Stimulated activated CD8-positive, alpha-beta memory T cell treated with anti-CD3 and anti-CD28 coated beads, Interleukin-15, amount 100 ng/mL, for 48 hours (primary cell): ENCODE measurements around the gene CADM1.

Source experiments
- DNase-seq, 2 donors: peaks; one replicate each; pipeline ENCODE4 v3.0.0-alpha.2; 2020; ENCODE audit warnings: low read depth in 2 of 2

CADM1 gene

DNA sequence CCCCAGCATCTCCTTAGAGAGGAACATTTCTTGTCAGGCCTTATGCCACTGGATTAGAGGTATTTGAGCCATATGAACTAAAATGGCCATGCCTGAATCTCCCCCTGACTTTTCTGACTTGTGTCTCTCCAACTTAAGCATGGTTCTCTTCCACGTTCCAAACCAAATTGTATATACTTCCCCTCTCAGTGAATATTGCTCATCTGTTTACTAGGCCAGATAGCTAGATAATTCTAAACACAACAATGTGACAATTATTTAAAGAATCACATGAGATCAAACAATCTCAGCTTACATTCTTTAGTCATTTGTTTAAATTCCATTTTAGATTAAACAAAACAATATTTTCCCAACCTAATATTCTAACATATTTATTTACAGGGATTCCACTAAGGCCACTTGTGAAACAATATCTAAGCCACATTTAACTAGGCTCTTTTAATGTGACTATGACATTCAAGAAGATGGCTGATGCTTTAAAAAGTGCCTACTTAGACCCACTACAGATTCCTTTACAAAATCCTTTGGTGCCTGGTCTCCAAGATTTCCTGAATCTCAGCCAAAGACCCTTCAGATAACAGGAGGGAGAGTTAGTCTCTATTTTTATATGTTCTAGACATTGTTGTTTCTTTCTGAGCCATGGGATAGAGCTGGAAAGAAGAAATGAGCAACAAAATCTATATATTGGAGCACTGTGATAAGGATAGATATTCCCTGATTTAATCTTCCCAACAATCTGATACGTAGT lies 105.7 kb downstream of the CADM1 start:
- no peak for DNase-seq

DNA sequence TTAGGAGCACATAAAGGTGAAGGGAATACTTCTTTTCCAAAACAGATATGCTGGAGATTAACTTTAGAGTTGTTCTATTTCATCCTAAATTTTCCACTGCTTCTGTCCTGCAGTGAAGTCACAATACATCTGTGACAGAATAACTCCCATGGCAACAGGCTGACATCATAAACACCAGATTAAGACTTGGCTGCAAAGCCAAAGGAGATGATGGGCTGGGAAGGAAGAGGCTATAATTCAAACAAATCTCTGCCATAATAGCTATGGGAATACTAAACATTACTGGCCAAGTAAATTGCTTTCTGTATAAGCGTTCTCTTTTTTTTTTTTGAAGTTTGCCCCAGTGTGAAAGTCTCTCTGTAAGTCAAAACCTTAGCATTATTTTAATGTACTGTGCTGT lies 107.7 kb downstream of the CADM1 start:
- DNase-seq: no peak

- DNase-seq: no peak
Observed at GRCh38 chr11:115393950-115394349, 110.3 kb downstream of the CADM1 start.

DNA sequence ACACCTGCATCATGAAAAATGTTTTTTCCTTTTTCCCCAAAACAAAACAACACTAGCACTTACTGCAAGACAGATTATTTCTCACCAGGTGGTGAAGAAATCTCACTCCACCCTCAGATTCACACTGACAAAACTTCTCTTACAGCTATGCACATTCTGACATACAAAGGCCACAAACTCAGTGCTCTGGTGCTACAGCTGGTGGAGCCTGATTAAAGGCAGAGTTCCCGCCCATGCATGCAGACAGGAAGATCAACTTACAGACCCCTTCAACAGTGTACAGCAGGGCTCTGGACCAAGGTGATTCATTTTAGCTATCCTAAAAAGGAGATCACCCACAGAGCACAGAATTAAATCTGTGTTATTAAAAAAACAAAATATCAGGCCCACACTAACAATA lies 112.6 kb downstream of the CADM1 start:
- DNase-seq: no peak

- no peak for DNase-seq
Observed at GRCh38 chr11:115391160-115391559, 113.1 kb downstream of the CADM1 start.

GRCh38 chr11:115390441-115390840 lies 113.8 kb downstream of the CADM1 start:
- no peak for DNase-seq

GRCh38 chr11:115389790-115390189 lies 114.4 kb downstream of the CADM1 start:
- no peak for DNase-seq

- no peak for DNase-seq
Observed at GRCh38 chr11:115385226-115385625, 119.0 kb downstream of the CADM1 start.

- DNase-seq: no peak
Observed at GRCh38 chr11:115384236-115384635, 120.0 kb downstream of the CADM1 start.

DNA sequence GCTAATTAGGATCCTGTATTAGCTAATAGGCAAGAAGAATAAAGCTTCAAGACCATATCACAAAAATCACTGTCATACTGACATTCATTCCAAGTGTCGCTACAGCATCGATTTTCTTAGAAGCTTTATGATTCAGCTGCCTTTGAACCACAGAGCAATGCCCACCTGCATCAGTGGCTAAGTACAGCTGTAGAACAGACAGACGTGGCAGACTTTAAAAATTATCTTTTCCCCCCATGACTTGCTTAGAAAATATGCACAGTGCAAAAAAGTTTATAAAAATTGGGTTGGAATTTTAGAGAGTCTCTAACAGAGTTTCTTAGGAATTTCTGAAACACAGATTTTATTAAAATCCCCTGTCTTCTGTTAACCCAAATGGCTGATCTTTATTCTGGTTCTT lies 120.8 kb downstream of the CADM1 start:
- no peak for DNase-seq

DNA sequence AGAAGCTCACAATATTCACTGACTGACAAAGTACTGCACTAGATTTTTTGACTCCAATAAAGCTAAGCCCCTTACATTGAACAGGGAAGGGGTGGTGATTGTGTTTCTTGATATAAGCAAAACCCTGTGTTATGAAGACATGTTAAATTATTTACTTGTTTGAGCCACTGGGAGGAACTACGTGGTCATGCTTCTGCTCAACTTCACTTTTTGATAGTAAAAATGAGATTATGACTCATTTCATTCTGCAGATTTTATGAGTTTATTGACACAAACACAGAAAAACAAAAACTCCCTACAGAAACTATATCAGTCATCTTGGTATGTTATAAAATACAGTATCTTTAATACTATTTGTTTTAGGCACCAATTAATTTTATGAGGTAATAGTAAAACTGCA lies 124.7 kb downstream of the CADM1 start:
- no peak for DNase-seq

DNA sequence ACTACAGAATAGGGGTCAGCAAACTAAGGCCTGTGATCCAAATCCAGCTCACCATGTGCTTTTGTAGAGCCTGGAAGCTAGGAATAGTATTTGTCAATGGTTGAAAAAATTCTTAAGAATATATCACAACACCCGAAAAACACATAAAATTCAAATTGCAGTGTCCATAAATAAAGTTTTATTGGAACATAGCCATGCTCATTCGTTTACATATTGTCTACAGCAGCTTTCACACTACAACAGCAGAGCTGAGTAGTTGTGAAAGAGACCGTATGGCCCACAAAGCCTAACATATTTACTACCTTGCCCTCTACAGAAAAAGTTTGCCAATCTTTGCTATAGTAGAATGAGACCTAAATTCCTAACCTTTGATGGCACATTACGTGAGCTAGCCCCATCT lies 125.7 kb downstream of the CADM1 start:
- no peak for DNase-seq

DNA sequence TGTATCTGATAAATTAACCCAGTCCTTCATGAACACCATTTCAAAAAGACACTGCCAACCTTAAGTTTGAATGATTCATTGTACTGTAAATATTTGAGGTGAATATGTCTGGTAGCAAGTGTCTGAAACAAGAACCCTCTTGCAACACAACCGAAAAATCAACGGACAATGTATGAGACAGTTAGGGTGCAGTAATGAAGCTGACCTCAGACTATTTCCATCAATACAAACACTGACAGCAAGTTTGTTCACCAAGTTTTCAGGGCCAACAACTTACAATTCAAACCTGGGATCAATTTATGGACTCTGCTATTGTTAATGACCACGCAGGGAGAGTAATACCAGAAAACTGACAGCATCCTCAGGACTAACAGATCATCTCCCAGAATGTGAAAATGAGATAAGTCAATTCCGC lies 126.3 kb downstream of the CADM1 start:
- no peak for DNase-seq

GRCh38 chr11:115368616-115369015 lies 135.6 kb downstream of the CADM1 start:
- DNase-seq: no peak

DNA sequence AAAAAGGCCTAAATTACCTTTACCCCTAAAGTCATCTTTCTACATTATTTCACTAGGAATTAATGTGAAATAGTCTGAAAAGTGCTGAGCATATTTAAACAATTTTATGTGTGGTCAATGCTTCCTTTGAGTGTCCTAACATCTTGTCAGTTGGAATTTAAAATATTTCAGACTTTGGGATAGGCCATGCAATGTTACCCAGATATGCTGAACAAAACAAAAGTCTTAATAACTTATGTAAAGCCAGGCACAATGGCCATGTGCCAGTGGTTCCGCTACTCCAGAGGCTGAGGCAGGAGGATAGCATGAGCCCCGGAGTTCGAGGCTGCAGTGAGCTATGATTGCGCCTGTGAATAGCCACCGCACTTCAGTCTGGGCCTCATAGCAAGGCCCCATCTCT lies 137.4 kb downstream of the CADM1 start:
- DNase-seq: no peak

GRCh38 chr11:115365907-115366306 lies 138.3 kb downstream of the CADM1 start:
- DNase-seq: no peak

GRCh38 chr11:115364896-115365295 lies 139.3 kb downstream of the CADM1 start:
- no peak for DNase-seq

GRCh38 chr11:115363921-115364320 lies 140.3 kb downstream of the CADM1 start:
- no peak for DNase-seq

DNA sequence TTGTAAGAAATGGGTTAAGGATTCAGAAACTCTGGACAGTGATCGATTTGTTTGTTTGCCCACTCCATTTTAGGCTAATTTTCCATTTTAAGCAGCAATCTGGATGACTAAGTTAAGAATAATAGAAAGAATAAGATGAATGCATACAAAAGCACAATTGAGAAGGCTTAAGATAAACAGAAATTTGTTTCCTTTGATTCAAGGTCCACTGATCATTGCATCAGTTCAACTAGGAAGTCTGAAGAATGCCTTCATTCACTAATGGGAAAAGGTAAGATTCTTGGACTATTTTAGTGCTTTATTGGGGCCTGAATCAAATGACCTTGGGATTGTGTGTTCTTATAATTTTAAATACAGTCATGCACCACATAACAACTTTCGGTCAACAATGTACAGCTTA lies 140.8 kb downstream of the CADM1 start:
- no peak for DNase-seq

DNA sequence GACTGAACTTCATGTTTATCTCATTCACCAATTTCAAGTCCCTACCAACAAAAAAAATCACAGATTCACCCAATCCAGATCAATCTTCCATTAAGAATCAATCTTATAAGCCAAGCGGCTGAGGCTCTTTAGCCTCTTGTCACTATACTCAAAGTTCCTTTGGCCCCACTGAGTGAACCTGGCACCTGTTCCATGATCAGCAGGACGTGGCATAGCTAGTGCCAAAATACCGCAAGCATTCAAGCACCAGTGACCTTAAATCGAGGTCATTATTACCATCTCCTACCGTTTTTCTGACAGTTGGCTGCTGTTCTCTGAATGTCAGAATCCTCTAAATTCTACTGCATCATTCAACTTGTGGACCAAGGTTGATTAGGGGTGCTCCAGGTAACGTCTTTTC lies 141.2 kb downstream of the CADM1 start:
- no peak for DNase-seq

DNA sequence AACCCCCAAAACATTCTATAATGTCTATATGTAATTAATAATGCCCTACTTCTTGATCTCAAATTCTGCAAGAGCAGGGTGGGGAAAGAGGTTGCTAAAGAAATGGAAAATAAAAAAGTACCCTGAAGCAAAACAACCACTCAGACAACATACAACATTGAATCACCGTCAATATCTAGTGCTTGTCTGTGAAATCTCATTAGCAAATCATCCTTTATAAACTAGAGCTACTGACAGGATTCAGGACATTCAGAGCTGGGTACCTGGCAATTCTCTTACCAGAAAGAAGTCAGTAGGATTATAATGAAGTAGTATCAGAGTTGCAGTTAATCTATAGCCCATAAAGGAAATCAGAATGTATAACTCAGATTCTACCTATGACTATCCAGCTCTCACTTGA lies 143.2 kb downstream of the CADM1 start:
- no peak for DNase-seq

DNA sequence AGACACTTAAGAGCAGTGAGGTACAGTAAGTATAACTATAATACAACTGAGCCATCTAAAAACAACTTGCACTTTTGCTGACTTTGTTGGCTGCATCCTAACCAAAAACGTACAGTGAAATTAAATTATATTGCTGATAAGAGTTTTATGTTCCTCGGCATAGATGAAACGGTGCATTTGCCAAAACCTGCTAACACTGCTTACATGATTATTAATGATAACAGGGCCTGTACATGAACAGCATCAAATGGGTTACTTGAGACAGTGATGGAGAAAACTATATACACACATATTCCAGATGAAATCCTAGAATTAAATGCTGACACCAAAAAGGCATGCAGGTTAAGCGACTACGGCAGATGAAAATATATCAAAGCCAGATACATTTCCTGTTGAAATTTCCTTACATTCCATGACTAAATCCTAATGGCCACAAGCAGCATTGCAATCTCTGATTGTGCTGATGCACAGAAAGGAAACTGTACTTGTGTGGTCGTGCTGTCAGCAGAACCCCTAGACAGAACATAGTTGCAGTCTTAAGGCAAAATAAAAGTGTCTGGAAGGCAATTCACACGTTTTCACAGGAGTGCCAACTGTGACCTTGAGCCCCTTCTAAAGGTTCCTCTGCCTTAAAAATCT lies 143.9 kb downstream of the CADM1 start:
- no peak for DNase-seq

DNA sequence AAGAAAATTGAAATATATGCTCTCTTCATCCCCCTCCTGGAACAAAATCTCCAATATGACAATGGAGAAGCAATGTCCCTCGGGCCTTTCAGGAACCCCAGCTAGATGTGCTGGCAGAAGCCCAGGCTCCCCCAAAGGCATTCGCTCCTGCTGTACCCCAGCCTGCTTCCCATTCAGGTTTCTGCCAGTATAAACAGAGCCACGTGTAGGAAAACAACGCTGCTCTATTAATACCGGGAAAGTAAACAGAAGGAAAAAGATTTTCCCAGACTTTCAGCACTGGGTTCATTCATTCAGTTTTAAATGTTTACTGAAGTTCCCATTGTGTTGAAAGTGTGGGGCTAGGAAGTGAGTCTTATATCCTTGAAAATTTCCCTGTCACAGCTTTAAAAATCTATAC lies 147.1 kb downstream of the CADM1 start:
- DNase-seq: no peak
